K562 (cell line): Measurements from ENCODE around the gene YKT6. TPM values are rescaled to one million over a fixed set of nuclear protein-coding genes. Genes with fewer than 3 reads are reported as not detected.

Experiments
- ATAC-seq: fragments of 200-7000 bp; cut with Tn5 transposase; 3 replicates; pipeline ENCODE4 v1.9.1; 2020; ENCODE audit warnings: moderate library complexity
- BruUV-seq: library from RNA; stranded (reverse); fragments of 400-500 nt; replicated peaks from 2 replicates; lab custom pipeline; 2021; lab: Mats Ljungman, UMichigan
- CTCF ChIA-PET: fragments of 300-600 bp; formaldehyde crosslinking; extraction: SDS; loops from one replicate; lab custom pipeline; 2021; ENCODE audit warnings: low intra/inter-chr PET ratio; lab: Yijun Ruan, JAX
- POLR2A ChIA-PET: fragments of 300-600, 350-650 bp; sonication (Branson Sonifier 250); formaldehyde crosslinking; extraction: SDS; loops from one replicate; lab custom pipeline; 2021; ENCODE audit warnings: antibody characterized with exemption, inconsistent platforms; lab: Yijun Ruan, JAX
- DNase-seq, 4 experiments: peaks; one replicate each; pipeline versions ENCODE4 v3.0.0 to v3.0.0-alpha.2; 2011 to 2018; ENCODE audit warnings: low spot score in 3 of 4, mixed read lengths in 3 of 4; ENCODE audit errors: extremely low read depth in 1 of 4
- FAIRE-seq: peaks from 2 replicates; lab custom pipeline; 2011; peaks lifted over from hg19 to GRCh38; lab: Jason Lieb, UNC
- H2AFZ ChIP-seq: 2 replicates; pipeline ENCODE4 v1.6.0; 2011; ENCODE audit warnings: low read depth, low read length, control low read depth, inconsistent platforms
- H3K27ac ChIP-seq: fragments of 200-600 bp; 3 replicates; pipeline ENCODE4 v1.8.0; 2011; ENCODE audit warnings: low read depth, mild to moderate bottlenecking, control low read depth, inconsistent platforms, low read length, moderate library complexity, mixed read lengths; ENCODE audit errors: extremely low read depth
- H3K27me3 ChIP-seq, 2 experiments: fragments of 300-600 bp in 1 of 2; 2 replicates in 1 of 2; 3 replicates in 1 of 2; pipeline versions ENCODE4 v1.6.0 to v1.8.0; 2011; ENCODE audit warnings: inconsistent platforms in 2 of 2, low read length in 2 of 2, mild to moderate bottlenecking in 1 of 2, mixed read lengths in 1 of 2, moderate library complexity in 1 of 2; ENCODE audit not compliant: control insufficient read depth in 2 of 2, insufficient read depth in 2 of 2
- H3K36me3 ChIP-seq: fragments of 300-600 bp; 3 replicates; pipeline ENCODE4 v1.8.0; 2011; ENCODE audit warnings: mild to moderate bottlenecking, low read length, inconsistent platforms; ENCODE audit not compliant: control insufficient read depth, insufficient read depth
- H3K4me1 ChIP-seq, 2 experiments: fragments of 200-600 bp in 1 of 2; replicated peaks in 1 of 2; 2 replicates in 1 of 2; 3 replicates in 1 of 2; pipeline versions ENCODE4 v1.5.1 to v1.8.0; 2011; ENCODE audit warnings: inconsistent platforms in 2 of 2, low read length in 2 of 2, mild to moderate bottlenecking in 1 of 2, mixed read lengths in 1 of 2, moderate library complexity in 1 of 2; ENCODE audit not compliant: control insufficient read depth in 2 of 2, insufficient read depth in 2 of 2
- H3K4me2 ChIP-seq: 2 replicates; pipeline ENCODE4 v1.6.1; 2011; ENCODE audit warnings: low read length, control low read depth, inconsistent platforms, mixed read lengths; ENCODE audit not compliant: insufficient read depth
- H3K4me3 ChIP-seq: fragments of 200-600 bp; sonication (generic), shearing (Covaris generic); 2 replicates; pipeline ENCODE4 v1.5.1; 2016; ENCODE audit warnings: control low read depth, inconsistent platforms
- H3K79me2 ChIP-seq: fragments of 200-600 bp; 3 replicates; pipeline ENCODE4 v1.8.0; 2011; ENCODE audit warnings: low read length, inconsistent platforms; ENCODE audit not compliant: control insufficient read depth, insufficient read depth
- H3K9ac ChIP-seq, 2 experiments: 2 replicates each; pipeline versions ENCODE4 v1.6.0 to v1.6.1; 2011; ENCODE audit warnings: low read depth in 2 of 2, low read length in 2 of 2, control low read depth in 1 of 2, inconsistent platforms in 1 of 2, mild to moderate bottlenecking in 1 of 2, mixed read lengths in 1 of 2; ENCODE audit not compliant: insufficient read depth in 1 of 2
- H3K9me1 ChIP-seq: one replicate; pipeline ENCODE4 v1.6.0; 2011; ENCODE audit warnings: inconsistent platforms, mild to moderate bottlenecking, low read length, moderate library complexity; ENCODE audit not compliant: control insufficient read depth, insufficient read depth
- H3K9me3 ChIP-seq: replicated peaks from 2 replicates; pipeline ENCODE4 v1.5.1; 2011; ENCODE audit warnings: low read depth, low read length, inconsistent platforms; ENCODE audit not compliant: control insufficient read depth, insufficient read depth
- H4K20me1 ChIP-seq: replicated peaks from 2 replicates; pipeline ENCODE4 v1.6.1; 2011; ENCODE audit warnings: low read length, inconsistent platforms, mixed read lengths; ENCODE audit not compliant: control insufficient read depth, insufficient read depth
- ILF3 ChIP-seq: fragments of 450-650 bp; IDR thresholded peaks from 2 replicates; pipeline ENCODE4 v1.6.1; 2018; ENCODE audit warnings: antibody characterized with exemption, mild to moderate bottlenecking, moderate library complexity, borderline replicate concordance
- NFRKB ChIP-seq: fragments of 450-650 bp; IDR thresholded peaks from 2 replicates; pipeline ENCODE4 v1.6.1; 2016; ENCODE audit warnings: low read depth
- STAT5B ChIP-seq: fragments of 250-450 bp; sonication (Bioruptor Pico); IDR thresholded peaks from 2 replicates; pipeline ENCODE4 v1.8.0; 2021; ENCODE audit warnings: mild to moderate bottlenecking, inconsistent platforms
- WGBS: fragments of 100-300 bp; shearing (Covaris generic); methylation state at CpG from one replicate; pipeline ENCODE4 v1.1.6; 2016; ENCODE audit warnings: low coverage, mixed read lengths; ENCODE audit not compliant: insufficient coverage; ENCODE audit errors: missing lambda C conversion rate; 5-methylcytosine and 5-hydroxymethylcytosine counted together
- in situ Hi-C: fragments of 300-500 bp; cut with MboI; formaldehyde crosslinking; loops from 4 replicates; pipeline ENCODE4 v1.15.0; 2018; ENCODE audit warnings: inconsistent platforms, mixed read lengths
- intact Hi-C: fragments of 100-400 bp; cut with micrococcal nuclease; formaldehyde crosslinking; loops from 2 replicates; pipeline ENCODE4 v1.14.2; 2022
- polyA plus RNA-seq, 8 experiments: library from polyadenylated mRNA; depleted of rRNA in 4 of 8; stranded (reverse) in 5 of 8; unstranded in 3 of 8; fragments of >200 nt; fragmentation: Nextera tagmentation in 2 of 8; fragmentation: Illumina TruSeq in 1 of 8; extraction: Ambion mirVana in 2 of 8; extraction: Trizol in 1 of 8; gene quantifications; 2 replicates each; pipeline versions ENCODE4 v1.2.1 to v1.2.3, GENCODE V29; 2011 to 2014; ENCODE audit warnings: inconsistent platforms in 1 of 8, missing spikeins in 1 of 8
- total RNA-seq, 7 experiments: library from RNA; depleted of rRNA in 6 of 7; stranded (reverse); fragments of >200 nt in 6 of 7; fragmentation: Illumina TruSeq in 2 of 7; extraction: Trizol in 2 of 7; gene quantifications; 2 replicates each; pipeline versions ENCODE4 v1.2.1 to v1.2.3, GENCODE V29; 2011 to 2021; ENCODE audit warnings: low replicate concordance in 1 of 7

The YKT6 gene
- total and polyA plus RNA-seq, 9 of the 15 experiments (the other 6 are each of a cell fraction or from before 2014, with no cell fraction given): 1.6 to 90.6 (median 75.1) TPM

DNA sequence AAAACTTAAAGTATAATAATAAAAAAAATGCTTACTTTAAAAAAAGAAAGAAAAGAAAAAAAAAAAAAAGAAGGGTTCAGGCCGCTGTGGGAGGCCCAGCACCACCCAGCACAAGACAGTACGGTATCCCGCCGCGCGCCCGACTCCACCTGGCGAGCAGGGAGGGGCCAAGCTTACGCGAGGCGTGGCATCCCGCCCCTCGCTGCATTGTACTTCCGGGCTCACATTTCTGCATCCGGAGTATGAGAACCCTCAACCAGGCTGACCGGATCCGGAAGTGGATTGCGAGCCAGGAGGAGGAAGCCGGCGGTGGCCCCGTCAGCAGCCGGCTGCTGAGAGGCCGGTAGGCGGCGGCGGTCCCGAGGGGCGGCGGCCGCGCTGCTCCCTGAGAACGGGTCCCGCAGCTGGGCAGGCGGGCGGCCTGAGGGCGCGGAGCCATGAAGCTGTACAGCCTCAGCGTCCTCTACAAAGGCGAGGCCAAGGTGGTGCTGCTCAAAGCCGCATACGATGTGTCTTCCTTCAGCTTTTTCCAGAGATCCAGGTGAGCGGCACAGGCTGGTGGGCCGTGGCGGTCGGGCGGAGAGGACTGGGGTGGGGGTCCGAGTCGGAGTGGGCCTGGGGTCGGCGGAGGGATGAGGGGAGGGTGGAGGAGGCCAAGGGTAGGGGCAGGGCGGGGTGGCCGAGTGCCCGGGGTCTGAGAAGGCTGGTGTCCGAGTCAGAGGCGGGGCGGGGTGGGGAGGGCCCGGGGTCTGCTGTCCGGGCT, at the start of gene YKT6 (continued):
- TF ChIP-seq ILF3: no peak

DNA sequence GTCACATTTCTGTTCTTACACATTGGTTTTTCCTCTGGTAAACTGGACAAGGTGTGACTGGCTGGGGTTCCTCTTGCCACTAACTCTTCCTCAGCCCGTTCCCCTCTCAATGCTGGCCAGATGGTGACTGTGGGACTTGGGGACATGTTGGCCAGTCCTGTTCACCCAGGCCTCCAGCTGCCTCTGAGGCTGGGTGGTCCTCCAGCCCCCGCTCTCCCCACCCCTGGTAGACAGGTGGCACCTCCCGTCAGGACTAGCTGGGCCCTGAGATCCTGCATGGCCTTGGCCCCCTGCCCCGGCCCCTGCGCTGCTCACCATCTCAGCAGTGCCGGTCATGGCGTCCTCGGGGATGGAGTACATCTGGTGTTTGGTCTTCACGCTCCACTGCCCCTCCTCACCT, 48.8 kb upstream of the YKT6 start:
- in situ Hi-C loops: no loop called here
- FAIRE-seq (no peak), DNase-seq (no peak), ATAC-seq (no peak)
- CTCF ChIA-PET: no interaction called here
- Histone ChIP-seq H3K27me3 (no peaks in the 10 kb centered on the region), H3K4me1 (peaks cover 12 to 47% of the 10 kb centered on the region in 2 experiments), H3K9ac (no peak overlapping the region), H3K27ac (no peak overlapping the region), H2AFZ (no peak overlapping the region), H3K4me3 (no peak overlapping the region), H3K9me1 (no peaks in the 10 kb centered on the region), H3K9me3 (no peaks in the 10 kb centered on the region), H4K20me1 (no peaks in the 10 kb centered on the region), H3K79me2 (no peaks in the 10 kb centered on the region)
- WGBS: 76% methylated on average over 9 of the region's 9 CpGs
- POLR2A ChIA-PET: interaction anchor here (1.6 kb wide), 1 partner anchor 11 kb away, joined by 5 read pairs; no protein-coding TSS in a partner anchor
- TF ChIP-seq STAT5B (CRISPR knock-in tag) (no peak), NFRKB (no peak)
- TF ChIP-seq, all 486 proteins: peak for 0
- no TSS peak for BruUV-seq
- no peak overlapping the region for H3K4me2 ChIP-seq
- intact Hi-C loops: no loop called here
- no peaks in the 10 kb centered on the region for H3K36me3 ChIP-seq
